Erythroblast (primary cell): ENCODE measurements around the gene CDC42BPA.
"Not testable (repeated sequence)": the region's sequence is repeated elsewhere in the genome, so short reads cannot be mapped to it uniquely, and the experiment has no call there.

ENCODE experiments used
- DNase-seq, 2 experiments: peaks; one replicate each; lab custom pipeline; 2025; lab: John Stamatoyannopoulos, UW
- GATA1 ChIP-seq: IDR thresholded peaks from 2 replicates; pipeline ENCODE4 v1.6.1; 2011; ENCODE audit warnings: low read depth, mild to moderate bottlenecking, control low read depth, low read length, moderate library complexity
- POLR2A ChIP-seq: IDR thresholded peaks from 2 replicates; pipeline ENCODE4 v1.6.1; 2011; ENCODE audit warnings: mild to moderate bottlenecking, low read length

The CDC42BPA gene

GRCh38 chr1:227280836-227281235 lies 37.5 kb downstream of the CDC42BPA start:
- no peak for TF ChIP-seq POLR2A
- TF ChIP-seq GATA1: no peak
- no peak for DNase-seq

GRCh38 chr1:227276156-227276693 lies 42.1 kb downstream of the CDC42BPA start:
- DNase-seq: not testable (repeated sequence)

- TF ChIP-seq POLR2A (no peak), GATA1 (no peak)
- peak; percentile 41 to 52 for DNase-seq
Measured at GRCh38 chr1:227273557-227273956, 44.7 kb downstream of the CDC42BPA start.

- DNase-seq: no peak
- TF ChIP-seq GATA1: no peak
- TF ChIP-seq POLR2A: no peak
Measured at GRCh38 chr1:227272428-227272827, 45.9 kb downstream of the CDC42BPA start.

- no peak for DNase-seq
- TF ChIP-seq POLR2A (no peak), GATA1 (no peak)
Measured at GRCh38 chr1:227270554-227270953, 47.7 kb downstream of the CDC42BPA start.

- DNase-seq: no peak
- TF ChIP-seq GATA1 (no peak), POLR2A (no peak)
Measured at GRCh38 chr1:227268943-227269342, 49.3 kb downstream of the CDC42BPA start.

- TF ChIP-seq GATA1 (no peak), POLR2A (no peak)
- DNase-seq: no peak
Measured at GRCh38 chr1:227265891-227266290, 52.4 kb downstream of the CDC42BPA start.

- TF ChIP-seq POLR2A: no peak
- no peak for TF ChIP-seq GATA1
- DNase-seq: no peak
Measured at GRCh38 chr1:227263869-227264268, 54.4 kb downstream of the CDC42BPA start.

GRCh38 chr1:227261501-227261900 lies 56.8 kb downstream of the CDC42BPA start:
- DNase-seq: no peak
- no peak for TF ChIP-seq POLR2A
- no peak for TF ChIP-seq GATA1

GRCh38 chr1:227260433-227260832 lies 57.9 kb downstream of the CDC42BPA start:
- DNase-seq: peak; percentile 62 to 83

GRCh38 chr1:227257964-227258363 lies 60.3 kb downstream of the CDC42BPA start:
- no peak for DNase-seq
- TF ChIP-seq GATA1: no peak
- no peak for TF ChIP-seq POLR2A

More at GRCh38 chr1:227260433-227260832, 57.9 kb downstream of the CDC42BPA start:
- TF ChIP-seq POLR2A: peak; percentile 40
- no peak for TF ChIP-seq GATA1

GRCh38 chr1:227255086-227255732 lies 63.1 kb downstream of the CDC42BPA start:
- DNase-seq: peak; percentile 27 to 30
- TF ChIP-seq GATA1 (no peak), POLR2A (no peak)

- no peak for DNase-seq
- TF ChIP-seq GATA1 (no peak), POLR2A (no peak)
Measured at GRCh38 chr1:227253065-227253464, 65.2 kb downstream of the CDC42BPA start.

GRCh38 chr1:227245613-227246320 lies 72.5 kb downstream of the CDC42BPA start:
- TF ChIP-seq POLR2A (no peak), GATA1 (no peak)
- no peak for DNase-seq
